ENCODE measurements around the gene AP2A1.

The AP2A1 gene

DNA sequence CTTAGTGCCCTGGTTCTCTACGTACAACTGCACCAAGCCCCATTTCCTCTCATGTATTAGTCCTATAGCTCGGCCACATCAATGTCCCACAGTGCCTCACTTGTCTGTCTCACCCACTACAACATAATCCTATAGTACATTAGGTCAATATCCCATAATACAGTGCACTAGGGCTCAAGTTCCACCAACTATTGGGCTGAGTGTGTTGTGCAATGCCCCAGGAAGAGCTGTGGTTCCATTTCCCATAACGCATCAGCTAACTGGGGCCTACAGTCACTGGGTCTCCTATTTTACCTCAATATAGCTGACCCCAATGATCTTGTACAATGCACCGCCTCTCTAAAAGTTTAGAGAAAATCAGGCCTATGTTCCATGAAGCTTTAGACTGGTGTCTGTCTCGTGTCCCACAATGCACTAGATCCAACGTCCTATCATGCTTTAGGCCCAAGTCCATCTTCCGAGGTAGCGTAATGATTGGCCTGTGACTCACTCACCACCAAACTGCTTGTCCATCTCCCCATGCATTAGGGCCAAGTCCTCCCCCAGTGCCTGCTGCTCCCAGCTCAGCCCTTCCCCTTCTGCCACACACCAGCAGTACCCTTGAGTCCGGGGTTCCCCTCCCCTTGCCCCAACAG lies 25.5 kb upstream of the AP2A1 start:
- ATAC-seq, result no peak
- TF ChIP-seq SNAI2 (CRISPR knock-in tag; IDR thresholded peaks at IDR 0.05) (no peak), BACH2 (CRISPR knock-in tag; IDR thresholded peaks at IDR 0.05; ENCODE audit: borderline replicate concordance) (no peak), ZNF70 (CRISPR knock-in tag; IDR thresholded peaks at IDR 0.05) (no peak), ZFP3 (CRISPR knock-in tag; IDR thresholded peaks at IDR 0.05) (no peak), ZNF8 (CRISPR knock-in tag; IDR thresholded peaks at IDR 0.05) (no peak), RARB (CRISPR knock-in tag; IDR thresholded peaks at IDR 0.05) (no peak), ZFP30 (CRISPR knock-in tag; IDR thresholded peaks at IDR 0.05) (no peak), ZNF565 (CRISPR knock-in tag; conservative IDR thresholded peaks at IDR 0.05; ENCODE audit: low read depth) (no peak), ZC3H10 (CRISPR knock-in tag; IDR thresholded peaks at IDR 0.05) (no peak), TCF4 (CRISPR knock-in tag; IDR thresholded peaks at IDR 0.05; ENCODE audit: borderline replicate concordance) (no peak), OSR1 (CRISPR knock-in tag; IDR thresholded peaks at IDR 0.05) (no peak), ESRRG (CRISPR knock-in tag; IDR thresholded peaks at IDR 0.05) (no peak), ISL1 (CRISPR knock-in tag; IDR thresholded peaks at IDR 0.05) (no peak)
- TF ChIP-seq, protein P1, sequence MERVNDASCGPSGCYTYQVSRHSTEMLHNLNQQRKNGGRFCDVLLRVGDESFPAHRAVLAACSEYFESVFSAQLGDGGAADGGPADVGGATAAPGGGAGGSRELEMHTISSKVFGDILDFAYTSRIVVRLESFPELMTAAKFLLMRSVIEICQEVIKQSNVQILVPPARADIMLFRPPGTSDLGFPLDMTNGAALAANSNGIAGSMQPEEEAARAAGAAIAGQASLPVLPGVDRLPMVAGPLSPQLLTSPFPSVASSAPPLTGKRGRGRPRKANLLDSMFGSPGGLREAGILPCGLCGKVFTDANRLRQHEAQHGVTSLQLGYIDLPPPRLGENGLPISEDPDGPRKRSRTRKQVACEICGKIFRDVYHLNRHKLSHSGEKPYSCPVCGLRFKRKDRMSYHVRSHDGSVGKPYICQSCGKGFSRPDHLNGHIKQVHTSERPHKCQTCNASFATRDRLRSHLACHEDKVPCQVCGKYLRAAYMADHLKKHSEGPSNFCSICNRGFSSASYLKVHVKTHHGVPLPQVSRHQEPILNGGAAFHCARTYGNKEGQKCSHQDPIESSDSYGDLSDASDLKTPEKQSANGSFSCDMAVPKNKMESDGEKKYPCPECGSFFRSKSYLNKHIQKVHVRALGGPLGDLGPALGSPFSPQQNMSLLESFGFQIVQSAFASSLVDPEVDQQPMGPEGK (CRISPR knock-in tag; IDR thresholded peaks at IDR 0.05; ENCODE audit: borderline replicate concordance), result no peak
- TF ChIP-seq, protein P2, sequence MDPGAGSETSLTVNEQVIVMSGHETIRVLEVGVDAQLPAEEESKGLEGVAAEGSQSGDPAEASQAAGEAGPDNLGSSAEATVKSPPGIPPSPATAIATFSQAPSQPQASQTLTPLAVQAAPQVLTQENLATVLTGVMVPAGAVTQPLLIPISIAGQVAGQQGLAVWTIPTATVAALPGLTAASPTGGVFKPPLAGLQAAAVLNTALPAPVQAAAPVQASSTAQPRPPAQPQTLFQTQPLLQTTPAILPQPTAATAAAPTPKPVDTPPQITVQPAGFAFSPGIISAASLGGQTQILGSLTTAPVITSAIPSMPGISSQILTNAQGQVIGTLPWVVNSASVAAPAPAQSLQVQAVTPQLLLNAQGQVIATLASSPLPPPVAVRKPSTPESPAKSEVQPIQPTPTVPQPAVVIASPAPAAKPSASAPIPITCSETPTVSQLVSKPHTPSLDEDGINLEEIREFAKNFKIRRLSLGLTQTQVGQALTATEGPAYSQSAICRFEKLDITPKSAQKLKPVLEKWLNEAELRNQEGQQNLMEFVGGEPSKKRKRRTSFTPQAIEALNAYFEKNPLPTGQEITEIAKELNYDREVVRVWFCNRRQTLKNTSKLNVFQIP (CRISPR knock-in tag; IDR thresholded peaks at IDR 0.05; ENCODE audit: borderline replicate concordance, low read depth), result no peak
- TF ChIP-seq, protein P3, sequence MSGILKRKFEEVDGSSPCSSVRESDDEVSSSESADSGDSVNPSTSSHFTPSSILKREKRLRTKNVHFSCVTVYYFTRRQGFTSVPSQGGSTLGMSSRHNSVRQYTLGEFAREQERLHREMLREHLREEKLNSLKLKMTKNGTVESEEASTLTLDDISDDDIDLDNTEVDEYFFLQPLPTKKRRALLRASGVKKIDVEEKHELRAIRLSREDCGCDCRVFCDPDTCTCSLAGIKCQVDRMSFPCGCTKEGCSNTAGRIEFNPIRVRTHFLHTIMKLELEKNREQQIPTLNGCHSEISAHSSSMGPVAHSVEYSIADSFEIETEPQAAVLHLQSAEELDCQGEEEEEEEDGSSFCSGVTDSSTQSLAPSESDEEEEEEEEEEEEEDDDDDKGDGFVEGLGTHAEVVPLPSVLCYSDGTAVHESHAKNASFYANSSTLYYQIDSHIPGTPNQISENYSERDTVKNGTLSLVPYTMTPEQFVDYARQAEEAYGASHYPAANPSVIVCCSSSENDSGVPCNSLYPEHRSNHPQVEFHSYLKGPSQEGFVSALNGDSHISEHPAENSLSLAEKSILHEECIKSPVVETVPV (CRISPR knock-in tag; IDR thresholded peaks at IDR 0.05), result no peak
- TF ChIP-seq, protein P4, sequence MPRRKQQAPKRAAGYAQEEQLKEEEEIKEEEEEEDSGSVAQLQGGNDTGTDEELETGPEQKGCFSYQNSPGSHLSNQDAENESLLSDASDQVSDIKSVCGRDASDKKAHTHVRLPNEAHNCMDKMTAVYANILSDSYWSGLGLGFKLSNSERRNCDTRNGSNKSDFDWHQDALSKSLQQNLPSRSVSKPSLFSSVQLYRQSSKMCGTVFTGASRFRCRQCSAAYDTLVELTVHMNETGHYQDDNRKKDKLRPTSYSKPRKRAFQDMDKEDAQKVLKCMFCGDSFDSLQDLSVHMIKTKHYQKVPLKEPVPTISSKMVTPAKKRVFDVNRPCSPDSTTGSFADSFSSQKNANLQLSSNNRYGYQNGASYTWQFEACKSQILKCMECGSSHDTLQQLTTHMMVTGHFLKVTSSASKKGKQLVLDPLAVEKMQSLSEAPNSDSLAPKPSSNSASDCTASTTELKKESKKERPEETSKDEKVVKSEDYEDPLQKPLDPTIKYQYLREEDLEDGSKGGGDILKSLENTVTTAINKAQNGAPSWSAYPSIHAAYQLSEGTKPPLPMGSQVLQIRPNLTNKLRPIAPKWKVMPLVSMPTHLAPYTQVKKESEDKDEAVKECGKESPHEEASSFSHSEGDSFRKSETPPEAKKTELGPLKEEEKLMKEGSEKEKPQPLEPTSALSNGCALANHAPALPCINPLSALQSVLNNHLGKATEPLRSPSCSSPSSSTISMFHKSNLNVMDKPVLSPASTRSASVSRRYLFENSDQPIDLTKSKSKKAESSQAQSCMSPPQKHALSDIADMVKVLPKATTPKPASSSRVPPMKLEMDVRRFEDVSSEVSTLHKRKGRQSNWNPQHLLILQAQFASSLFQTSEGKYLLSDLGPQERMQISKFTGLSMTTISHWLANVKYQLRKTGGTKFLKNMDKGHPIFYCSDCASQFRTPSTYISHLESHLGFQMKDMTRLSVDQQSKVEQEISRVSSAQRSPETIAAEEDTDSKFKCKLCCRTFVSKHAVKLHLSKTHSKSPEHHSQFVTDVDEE (CRISPR knock-in tag; IDR thresholded peaks at IDR 0.05), result no peak

DNA sequence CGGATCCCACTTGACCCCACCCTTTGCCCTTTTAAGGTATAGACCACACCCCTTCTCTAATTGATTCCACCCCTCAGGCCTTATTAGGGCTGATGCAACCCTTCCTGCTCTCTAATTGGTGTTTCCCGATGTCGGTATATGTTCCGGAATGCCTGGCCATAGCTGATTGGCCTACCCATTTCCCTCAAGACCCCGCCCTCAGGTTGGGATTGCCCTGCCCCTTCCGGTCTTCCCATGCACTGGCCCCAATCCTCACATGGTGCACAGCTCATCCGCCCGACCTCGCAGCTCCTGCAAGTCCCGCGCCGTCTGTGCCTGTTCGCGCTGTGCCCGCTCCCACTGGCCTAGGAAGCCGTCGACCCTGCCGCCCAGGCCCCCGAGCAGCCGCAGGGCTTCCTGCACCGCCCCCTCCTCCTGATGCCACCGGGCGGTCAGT lies 21.8 kb upstream of the AP2A1 start:
- no peak for TF ChIP-seq ZFP3 (CRISPR knock-in tag; IDR thresholded peaks at IDR 0.05)
- TF ChIP-seq ZNF8 (CRISPR knock-in tag; IDR thresholded peaks at IDR 0.05), result no peak
- TF ChIP-seq OSR1 (CRISPR knock-in tag; IDR thresholded peaks at IDR 0.05), result no peak
- no peak for TF ChIP-seq RARB (CRISPR knock-in tag; IDR thresholded peaks at IDR 0.05)
- TF ChIP-seq ESRRG (CRISPR knock-in tag; IDR thresholded peaks at IDR 0.05), result no peak
- TF ChIP-seq, protein P3 (CRISPR knock-in tag; IDR thresholded peaks at IDR 0.05), result no peak
- no peak for TF ChIP-seq BACH2 (CRISPR knock-in tag; IDR thresholded peaks at IDR 0.05; ENCODE audit: borderline replicate concordance)
- no peak for TF ChIP-seq ZNF565 (CRISPR knock-in tag; conservative IDR thresholded peaks at IDR 0.05; ENCODE audit: low read depth)
- TF ChIP-seq TCF4 (CRISPR knock-in tag; IDR thresholded peaks at IDR 0.05; ENCODE audit: borderline replicate concordance), result no peak
- TF ChIP-seq TOX (CRISPR knock-in tag; IDR thresholded peaks at IDR 0.05; ENCODE audit: borderline replicate concordance), result no peak
- no peak for TF ChIP-seq SNAI2 (CRISPR knock-in tag; IDR thresholded peaks at IDR 0.05)
- no peak for TF ChIP-seq ZFP30 (CRISPR knock-in tag; IDR thresholded peaks at IDR 0.05)
- no peak for TF ChIP-seq PPARA (CRISPR knock-in tag; IDR thresholded peaks at IDR 0.05; ENCODE audit: borderline replicate concordance)
- TF ChIP-seq GLIS3 (CRISPR knock-in tag; IDR thresholded peaks at IDR 0.05), result no peak
- TF ChIP-seq, protein P4 (CRISPR knock-in tag; IDR thresholded peaks at IDR 0.05), result no peak
- no peak for TF ChIP-seq ZC3H10 (CRISPR knock-in tag; IDR thresholded peaks at IDR 0.05)
- ATAC-seq, result no peak

Data from SK-N-SH treated with all-trans-retinoic acid at 6 μM for 48 hours (cell line).